ENCODE results near the gene PAF1. TPM values are rescaled to one million over a fixed set of nuclear protein-coding genes. Genes with fewer than 3 reads are reported as not detected.
A peak's percentile ranks its signal among the peaks of the same experiment; 100 is the strongest.

Gene PAF1
- total RNA-seq, 1 donor from 2014 or later: 32.5 TPM

DNA sequence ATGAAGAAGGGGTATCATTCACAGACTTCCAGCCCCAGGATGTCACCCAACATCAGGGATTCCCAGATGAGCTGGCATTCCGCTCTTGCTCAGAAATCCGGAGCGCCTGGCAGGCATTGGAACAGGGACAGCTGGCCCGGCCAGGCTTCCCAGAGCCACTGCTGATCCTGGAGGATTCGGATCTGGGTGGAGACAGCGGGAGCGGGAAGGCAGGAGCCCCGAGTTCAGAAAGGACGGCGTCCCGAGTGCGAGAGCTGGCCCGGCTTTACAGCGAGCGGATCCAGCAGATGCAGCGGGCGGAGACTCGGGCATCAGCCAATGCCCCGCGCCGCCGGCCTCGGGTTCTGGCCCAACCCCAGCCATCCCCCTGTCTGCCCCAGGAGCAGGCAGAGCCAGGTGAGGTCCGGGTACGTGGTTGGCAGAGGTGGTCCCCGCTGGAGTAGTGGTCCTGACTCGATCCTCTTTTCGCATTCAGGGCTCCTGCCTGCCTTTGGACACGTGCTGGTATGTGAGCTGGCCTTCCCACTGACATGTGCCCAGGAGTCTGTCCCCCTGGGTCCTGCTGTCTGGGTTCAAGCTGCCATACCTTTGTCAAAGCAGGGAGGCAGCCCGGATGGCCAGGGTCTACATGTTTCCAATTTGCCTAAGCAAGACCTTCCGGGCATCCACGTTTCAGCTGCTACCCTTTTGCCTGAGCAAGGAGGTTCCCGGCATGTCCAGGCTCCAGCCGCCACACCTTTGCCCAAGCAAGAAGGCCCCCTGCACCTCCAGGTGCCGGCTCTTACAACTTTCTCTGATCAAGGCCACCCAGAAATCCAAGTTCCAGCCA, 32.6 kb upstream of the PAF1 start:
- DNase-seq (ENCODE audit: low spot score): no peak
- H3K4me3 Mint-ChIP-seq (ENCODE audit: unreplicated experiment): no peak overlapping the region
- H3K27ac Mint-ChIP-seq (ENCODE audit: unreplicated experiment): no peak overlapping the region

GRCh38 chr19:39422020-39422419, 31.1 kb upstream of the PAF1 start:
- TF ChIP-seq CTCF (IDR thresholded peaks at IDR 0.05): no peak
- H3K27me3 Mint-ChIP-seq (ENCODE audit: low read depth): no peaks in the 10 kb centered on the region
- H3K36me3 Mint-ChIP-seq (ENCODE audit: low read depth): peaks cover 42% of the 10 kb centered on the region
- H3K9me3 Mint-ChIP-seq (ENCODE audit: low read depth): no peaks in the 10 kb centered on the region
- H3K4me3 Mint-ChIP-seq (ENCODE audit: unreplicated experiment): no peak overlapping the region
- DNase-seq (ENCODE audit: low spot score): no peak
- H3K27ac Mint-ChIP-seq (ENCODE audit: unreplicated experiment): no peak overlapping the region
- peaks cover 32% of the 10 kb centered on the region for H3K4me1 Mint-ChIP-seq (ENCODE audit: low read depth)

More for the DNA sequence above, 32.6 kb upstream of the PAF1 start:
- H3K36me3 Mint-ChIP-seq (ENCODE audit: low read depth): peaks cover 37% of the 10 kb centered on the region
- peaks cover 3% of the 10 kb centered on the region for H3K9me3 Mint-ChIP-seq (ENCODE audit: low read depth)
- H3K4me1 Mint-ChIP-seq (ENCODE audit: low read depth): peaks cover 37% of the 10 kb centered on the region
- H3K27me3 Mint-ChIP-seq (ENCODE audit: low read depth): no peaks in the 10 kb centered on the region
- TF ChIP-seq CTCF (IDR thresholded peaks at IDR 0.05): no peak

GRCh38 chr19:39420769-39421168, 29.9 kb upstream of the PAF1 start:
- no peak for DNase-seq (ENCODE audit: low spot score)

DNA sequence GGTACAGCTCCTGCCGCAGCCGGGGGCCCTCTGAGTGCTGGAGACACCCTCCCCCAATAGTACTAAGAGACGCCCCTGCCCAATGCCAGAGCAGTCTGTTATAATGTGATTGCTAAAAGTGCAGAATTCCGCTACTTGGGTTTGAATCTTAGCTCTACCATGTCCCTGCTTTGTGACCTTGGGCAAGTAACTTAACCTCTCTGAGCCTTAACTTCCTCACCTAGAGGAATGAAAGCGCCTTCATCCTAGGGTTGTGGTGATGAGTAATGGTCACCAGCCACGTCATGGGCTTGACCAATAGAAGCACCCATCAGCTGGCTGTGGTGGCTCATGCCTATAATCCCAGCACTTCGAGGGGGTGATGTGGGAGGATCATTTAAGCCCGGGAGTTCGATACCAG, 28.1 kb upstream of the PAF1 start:
- H3K27ac Mint-ChIP-seq (ENCODE audit: unreplicated experiment): no peak overlapping the region
- no peak overlapping the region for H3K4me3 Mint-ChIP-seq (ENCODE audit: unreplicated experiment)
- no peaks in the 10 kb centered on the region for H3K9me3 Mint-ChIP-seq (ENCODE audit: low read depth)
- peaks cover 33% of the 10 kb centered on the region for H3K36me3 Mint-ChIP-seq (ENCODE audit: low read depth)
- no peaks in the 10 kb centered on the region for H3K27me3 Mint-ChIP-seq (ENCODE audit: low read depth)
- DNase-seq (ENCODE audit: low spot score): no peak
- H3K4me1 Mint-ChIP-seq (ENCODE audit: low read depth): peaks cover 34% of the 10 kb centered on the region
- no peak for TF ChIP-seq CTCF (IDR thresholded peaks at IDR 0.05)

More at GRCh38 chr19:39420769-39421168, 29.9 kb upstream of the PAF1 start:
- TF ChIP-seq CTCF (IDR thresholded peaks at IDR 0.05): no peak
- peaks cover 29% of the 10 kb centered on the region for H3K4me1 Mint-ChIP-seq (ENCODE audit: low read depth)
- H3K27me3 Mint-ChIP-seq (ENCODE audit: low read depth): no peaks in the 10 kb centered on the region
- H3K9me3 Mint-ChIP-seq (ENCODE audit: low read depth): no peaks in the 10 kb centered on the region
- H3K36me3 Mint-ChIP-seq (ENCODE audit: low read depth): peaks cover 37% of the 10 kb centered on the region
- no peak overlapping the region for H3K4me3 Mint-ChIP-seq (ENCODE audit: unreplicated experiment)
- no peak overlapping the region for H3K27ac Mint-ChIP-seq (ENCODE audit: unreplicated experiment)

DNA sequence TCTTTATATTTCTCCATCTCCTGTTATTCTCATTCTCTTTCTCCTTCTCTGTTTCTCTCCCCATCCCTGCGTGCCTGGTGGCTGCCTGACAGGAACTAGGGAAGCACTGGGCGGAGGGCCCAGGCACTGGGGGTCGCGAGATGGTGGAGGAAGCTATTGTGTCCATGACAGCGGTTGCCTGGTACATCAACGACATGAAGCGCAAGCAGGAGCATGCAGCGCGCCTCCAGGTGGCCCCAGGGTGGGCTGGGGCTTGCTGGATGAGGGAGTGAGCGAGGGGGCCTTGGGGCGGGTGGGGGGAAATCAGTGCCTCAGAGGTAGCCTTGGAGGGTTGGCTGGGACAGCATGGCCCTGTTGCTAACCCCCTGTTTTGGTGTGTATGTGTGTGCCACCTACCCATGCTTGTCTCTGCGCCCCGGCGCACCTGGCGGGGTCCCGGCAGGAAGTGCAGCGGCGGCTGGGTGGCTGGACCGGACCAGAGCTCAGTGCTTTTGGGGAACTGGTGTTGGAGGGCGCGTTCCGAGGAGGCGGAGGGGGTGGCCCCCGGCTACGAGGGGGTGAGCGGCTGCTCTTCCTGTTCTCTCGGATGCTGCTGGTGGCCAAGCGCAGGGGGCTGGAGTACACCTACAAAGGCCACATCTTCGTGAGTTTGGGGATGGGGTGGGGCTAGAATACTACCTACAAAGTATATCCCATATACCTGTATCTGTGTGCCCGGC, 26.7 kb upstream of the PAF1 start:
- H3K36me3 Mint-ChIP-seq (ENCODE audit: low read depth): peaks cover 27% of the 10 kb centered on the region
- H3K27me3 Mint-ChIP-seq (ENCODE audit: low read depth): no peaks in the 10 kb centered on the region
- no peaks in the 10 kb centered on the region for H3K9me3 Mint-ChIP-seq (ENCODE audit: low read depth)
- peak overlapping the region; percentile 22 for H3K27ac Mint-ChIP-seq (ENCODE audit: unreplicated experiment)
- H3K4me3 Mint-ChIP-seq (ENCODE audit: unreplicated experiment): no peak overlapping the region
- H3K4me1 Mint-ChIP-seq (ENCODE audit: low read depth): peaks cover 32% of the 10 kb centered on the region
- DNase-seq (ENCODE audit: low spot score): no peak
- TF ChIP-seq CTCF (IDR thresholded peaks at IDR 0.05): no peak
